NCI-H748 treated with DMSO at 0.1 percent for 48 hours (cell line): ENCODE data around the gene SRMS.
"Not testable (repeated sequence)": the region's sequence is repeated elsewhere in the genome, so short reads cannot be mapped to it uniquely, and the experiment has no call there.

ENCODE experiments used
- DNase-seq: peaks from one replicate; lab custom pipeline; 2025; lab: John Stamatoyannopoulos, UW

The SRMS gene

GRCh38 chr20:63565021-63565698 is 17.6 kb upstream of the SRMS start:
- no peak for DNase-seq

- no peak for DNase-seq
Observed at GRCh38 chr20:63564036-63564810, 16.7 kb upstream of the SRMS start.

- DNase-seq = no peak
Observed at GRCh38 chr20:63563225-63563935, 15.8 kb upstream of the SRMS start.

DNA sequence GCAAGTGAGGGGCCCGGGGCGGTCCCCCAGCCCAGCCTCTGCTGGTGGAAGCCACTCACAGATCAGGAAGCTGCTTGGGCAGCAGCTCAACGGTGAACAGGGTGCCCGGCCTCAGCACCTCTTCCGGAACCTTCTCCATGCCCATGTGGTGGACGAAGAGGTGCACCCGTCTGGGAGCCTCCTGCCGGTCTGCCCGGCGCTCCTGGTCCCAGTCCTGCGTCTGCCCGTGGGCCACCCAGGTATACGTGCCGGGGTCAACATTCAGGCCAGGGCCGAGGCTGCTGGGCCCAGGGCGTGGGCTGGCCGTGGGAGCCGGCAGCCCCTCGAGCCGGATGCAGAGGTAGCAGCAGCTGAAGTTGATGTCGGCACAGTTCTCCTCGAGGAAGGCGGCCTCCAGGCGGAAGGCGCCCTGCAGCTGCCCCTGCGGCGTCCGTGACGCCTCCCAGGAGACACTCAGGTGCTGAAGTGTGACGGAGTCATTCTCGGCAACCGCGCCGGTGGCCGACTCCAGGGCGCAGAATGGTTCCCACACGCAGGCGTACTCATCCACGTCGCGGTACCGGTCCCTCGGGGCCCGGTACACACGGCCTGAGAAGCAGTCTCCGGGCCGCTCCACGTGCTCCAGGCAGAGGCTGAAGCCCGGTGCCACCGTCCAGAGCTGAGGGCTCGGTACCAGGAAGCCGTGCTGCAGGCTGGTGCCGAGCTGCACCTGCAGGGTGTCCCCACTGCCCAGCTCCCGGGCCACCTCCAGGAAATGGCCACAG is 15.1 kb upstream of the SRMS start:
- no peak for DNase-seq

DNA sequence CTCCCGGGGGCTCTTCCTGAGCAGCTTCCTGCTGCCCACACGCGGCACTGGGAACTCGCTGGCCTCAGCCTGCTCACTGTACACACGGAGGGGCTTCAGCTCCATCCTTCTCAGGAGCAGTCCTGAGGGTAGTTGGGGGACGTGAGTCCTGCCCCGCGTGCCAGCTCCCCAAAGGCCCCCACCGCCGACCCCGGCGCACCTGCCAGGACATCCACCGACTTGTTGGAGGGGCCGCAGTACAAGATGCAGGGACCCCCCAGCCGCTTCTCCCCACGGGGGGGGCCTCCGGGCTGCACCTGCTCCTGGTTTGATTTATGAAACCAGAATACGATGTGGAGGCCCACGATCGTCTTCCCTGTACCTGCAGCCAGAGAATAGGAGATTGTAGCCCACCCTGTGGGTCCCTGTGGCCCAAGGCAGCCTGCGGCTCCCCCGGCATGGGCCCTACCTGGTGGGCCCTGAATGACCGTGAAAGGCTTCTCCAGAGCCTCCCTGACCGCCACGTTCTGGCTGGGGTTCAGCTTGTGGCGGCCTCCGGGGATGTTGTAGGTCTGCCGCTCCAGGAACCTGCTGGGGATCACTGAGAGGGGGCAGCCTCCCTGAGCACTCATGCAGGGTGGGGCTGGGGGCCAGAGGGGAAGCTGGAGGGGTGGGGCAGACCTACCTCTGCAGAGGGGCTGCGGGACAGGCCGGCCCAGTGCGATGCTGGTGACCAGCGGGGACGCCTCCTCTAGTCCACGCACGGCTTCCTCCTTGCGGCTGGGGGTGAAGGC is 14.3 kb upstream of the SRMS start:
- DNase-seq = no peak

- no peak for DNase-seq
Observed at GRCh38 chr20:63560856-63561609, 13.5 kb upstream of the SRMS start.

GRCh38 chr20:63560333-63560805 is 12.8 kb upstream of the SRMS start:
- no peak for DNase-seq

GRCh38 chr20:63559485-63560332 is 12.2 kb upstream of the SRMS start:
- not testable (repeated sequence) for DNase-seq

DNA sequence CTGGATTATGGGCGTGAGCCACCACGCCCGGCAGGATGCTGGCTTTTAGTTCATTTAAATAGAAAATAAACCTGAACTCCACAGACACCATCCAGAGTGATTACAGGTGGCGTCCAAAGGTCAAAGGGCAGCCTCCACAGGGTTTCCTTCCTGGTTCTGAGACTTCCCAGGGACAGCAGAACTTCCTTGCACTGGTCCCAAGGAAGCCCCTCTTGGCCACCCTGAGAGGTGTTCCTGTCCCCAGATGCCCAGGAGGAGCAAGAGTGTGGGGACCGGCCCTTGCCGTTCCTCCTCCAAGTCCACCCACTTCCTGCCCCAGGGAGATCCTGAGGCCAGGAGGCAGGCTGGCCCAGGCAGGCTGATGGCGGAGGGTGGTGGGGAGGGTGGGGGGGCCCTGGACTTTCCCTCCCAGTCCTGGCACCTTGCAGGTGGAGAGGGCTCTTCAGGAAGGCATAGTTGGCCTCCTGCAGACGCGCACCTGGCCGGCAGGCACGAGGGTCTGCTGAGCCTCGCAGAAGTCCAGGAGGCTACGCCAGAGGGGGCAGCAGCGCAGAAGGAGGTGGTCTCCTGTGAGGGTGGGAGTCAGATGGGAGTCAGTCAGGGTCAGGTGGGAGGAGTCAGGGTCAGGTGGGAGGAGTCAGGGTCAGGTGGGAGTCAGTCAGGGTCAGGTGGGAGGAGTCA is 11.4 kb upstream of the SRMS start:
- no peak for DNase-seq

DNA sequence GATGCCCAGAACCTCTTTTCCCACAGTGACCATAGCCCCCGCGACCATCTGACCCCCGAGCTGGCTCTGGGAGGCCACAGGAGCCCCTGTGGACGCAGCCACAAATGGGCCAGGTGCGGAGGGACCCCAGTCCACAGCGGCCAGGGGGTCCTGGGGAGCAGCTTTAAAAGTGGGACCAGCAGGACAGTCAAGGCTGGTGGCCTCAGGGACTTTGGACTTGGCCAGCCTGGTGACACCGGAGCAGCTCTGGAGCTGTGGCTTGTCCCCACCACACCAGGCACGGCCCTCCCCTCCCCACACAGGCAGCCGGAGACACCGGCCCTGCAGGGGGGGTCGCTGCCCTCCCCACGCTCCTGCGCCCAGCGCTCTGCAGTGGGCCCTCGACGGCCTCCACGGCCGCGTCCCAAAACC is 9.9 kb upstream of the SRMS start:
- DNase-seq = no peak

- no peak for DNase-seq
Observed at GRCh38 chr20:63556873-63557478, 9.4 kb upstream of the SRMS start.

GRCh38 chr20:63555661-63556381 is 8.3 kb upstream of the SRMS start:
- no peak for DNase-seq

- no peak for DNase-seq
Observed at GRCh38 chr20:63554361-63555278, 7.1 kb upstream of the SRMS start.

GRCh38 chr20:63553933-63554290 is 6.4 kb upstream of the SRMS start, which contains the start of gene FNDC11:
Gene FNDC11, plus strand, starts transcription at chr20:63554159. Its CDS starts 1,505 bp downstream, at chr20:63555664.
- peak; percentile 4 for DNase-seq

- DNase-seq = peak; percentile 51
Observed at GRCh38 chr20:63553251-63553932, 5.8 kb upstream of the SRMS start.
